HepG2 (cell line): ENCODE measurements around the gene RMI2. TPM values are rescaled to one million over a fixed set of nuclear protein-coding genes. Genes with fewer than 3 reads are reported as not detected.

Experiments used
- CBX2 ChIP-seq, 2 experiments: fragments of 200-600 bp in 1 of 2; sonication (generic); formaldehyde crosslinking in 1 of 2; IDR thresholded peaks; 2 replicates each; pipeline versions ENCODE4 v1.7.0 to v1.8.1; 2018 to 2022; ENCODE audit warnings: low read depth in 2 of 2, low read length in 1 of 2, mild to moderate bottlenecking in 1 of 2, missing genetic modification reagents in 1 of 2
- CENPT ChIP-seq: sonication (generic); formaldehyde crosslinking; IDR thresholded peaks from 2 replicates; pipeline ENCODE4 v1.8.0; 2022; ENCODE audit warnings: low read depth, mild to moderate bottlenecking, moderate library complexity, missing genetic modification reagents
- DDIT3 ChIP-seq: sonication (generic); formaldehyde crosslinking; IDR thresholded peaks from 2 replicates; pipeline ENCODE4 v1.4.0; 2020; ENCODE audit warnings: mild to moderate bottlenecking, missing genetic modification reagents
- DNMT1 ChIP-seq: sonication (generic); formaldehyde crosslinking; IDR thresholded peaks from 2 replicates; pipeline ENCODE4 v1.5.1; 2020; ENCODE audit warnings: mild to moderate bottlenecking, missing genetic modification reagents
- FOSL1 ChIP-seq: sonication (generic); formaldehyde crosslinking; IDR thresholded peaks from 2 replicates; pipeline ENCODE4 v1.9.0; 2021; ENCODE audit warnings: missing genetic modification reagents, borderline replicate concordance
- ISX ChIP-seq: sonication (generic); formaldehyde crosslinking; conservative IDR thresholded peaks from 2 replicates; pipeline ENCODE4 v1.5.0; 2020; ENCODE audit warnings: missing genetic modification reagents
- KDM3A ChIP-seq: IDR thresholded peaks from 2 replicates; pipeline ENCODE4 v1.6.1; 2018; ENCODE audit warnings: low read depth, missing compliant biosample characterization
- RXRA ChIP-seq: sonication (generic); formaldehyde crosslinking; IDR thresholded peaks from 2 replicates; pipeline ENCODE4 v1.5.1; 2020; ENCODE audit warnings: missing genetic modification reagents
- SAP130 ChIP-seq: IDR thresholded peaks from 2 replicates; pipeline ENCODE4 v1.6.1; 2016; ENCODE audit warnings: low read depth
- SOX13 ChIP-seq, 3 experiments: fragments of 450-650 bp in 1 of 3; sonication (generic) in 1 of 3; formaldehyde crosslinking in 1 of 3; IDR thresholded peaks in 2 of 3; conservative IDR thresholded peaks in 1 of 3; 2 replicates each; pipeline versions ENCODE4 v1.5.0 to v1.6.1; 2016 to 2020; ENCODE audit warnings: antibody characterized with exemption in 1 of 3, mild to moderate bottlenecking in 1 of 3, missing compliant biosample characterization in 1 of 3, missing genetic modification reagents in 1 of 3, moderate library complexity in 1 of 3
- TBX3 ChIP-seq: fragments of 450-650 bp; IDR thresholded peaks from 2 replicates; pipeline ENCODE4 v1.6.1; 2017; ENCODE audit warnings: antibody characterized with exemption, mild to moderate bottlenecking, inconsistent platforms, borderline replicate concordance
- ZMYM2 ChIP-seq: sonication (generic); formaldehyde crosslinking; IDR thresholded peaks from 2 replicates; pipeline ENCODE4 v1.8.0; 2022; ENCODE audit warnings: mild to moderate bottlenecking, missing genetic modification reagents
- ZNF256 ChIP-seq: sonication (generic); formaldehyde crosslinking; conservative IDR thresholded peaks from 2 replicates; pipeline ENCODE4 v1.4.0; 2020; ENCODE audit warnings: missing genetic modification reagents
- ZNF354B ChIP-seq: sonication (generic); formaldehyde crosslinking; IDR thresholded peaks from 2 replicates; pipeline ENCODE4 v1.8.0; 2022; ENCODE audit warnings: mild to moderate bottlenecking, missing genetic modification reagents
- ZNF644 ChIP-seq: IDR thresholded peaks from 2 replicates; pipeline ENCODE4 v1.6.1; 2016; ENCODE audit warnings: low read depth
- ZNF766 ChIP-seq: sonication (generic); formaldehyde crosslinking; IDR thresholded peaks from 2 replicates; pipeline ENCODE4 v1.5.0; 2020; ENCODE audit warnings: missing genetic modification reagents, borderline replicate concordance
- ZNF800 ChIP-seq: sonication (generic); formaldehyde crosslinking; IDR thresholded peaks from 2 replicates; pipeline ENCODE4 v1.4.0; 2020; ENCODE audit warnings: missing genetic modification reagents
- polyA plus RNA-seq, 8 experiments: library from polyadenylated mRNA; depleted of rRNA in 3 of 8; stranded (reverse) in 7 of 8; unstranded in 1 of 8; fragments of >200 nt; fragmentation: Illumina TruSeq in 4 of 8; extraction: Trizol in 4 of 8; gene quantifications; 2 replicates each; pipeline versions ENCODE4 v1.2.1 to v1.2.3, GENCODE V29; 2011 to 2016; ENCODE audit warnings: low read depth in 4 of 8, missing spikeins in 1 of 8, mixed read lengths in 1 of 8; ENCODE audit not compliant: insufficient read depth in 1 of 8
- total RNA-seq, 5 experiments: library from RNA; depleted of rRNA; stranded (reverse); fragments of >200 nt; fragmentation: Illumina TruSeq; extraction: Trizol; gene quantifications; 2 replicates each; pipeline ENCODE4 v1.2.3, GENCODE V29; 2016; ENCODE audit warnings: low read depth in 1 of 5
- TF ChIP-seq, protein P1 (sequence below): sonication (generic); formaldehyde crosslinking; IDR thresholded peaks from 2 replicates; pipeline ENCODE4 v1.4.0; 2020; ENCODE audit warnings: missing genetic modification reagents
- TF ChIP-seq, protein P2 (sequence below): sonication (generic); formaldehyde crosslinking; IDR thresholded peaks from 2 replicates; pipeline ENCODE4 v1.9.0; 2022; ENCODE audit warnings: missing genetic modification reagents, mild to moderate bottlenecking, borderline replicate concordance
- TF ChIP-seq, protein P3 (sequence below): sonication (generic); formaldehyde crosslinking; IDR thresholded peaks from 2 replicates; pipeline ENCODE4 v1.5.0; 2020; ENCODE audit warnings: missing genetic modification reagents

RMI2 gene
- total and polyA plus RNA-seq, 2 of the 13 experiments (the other 11 are each of a cell fraction or from before 2014, with no cell fraction given) = 24.5 to 55.7 TPM

DNA sequence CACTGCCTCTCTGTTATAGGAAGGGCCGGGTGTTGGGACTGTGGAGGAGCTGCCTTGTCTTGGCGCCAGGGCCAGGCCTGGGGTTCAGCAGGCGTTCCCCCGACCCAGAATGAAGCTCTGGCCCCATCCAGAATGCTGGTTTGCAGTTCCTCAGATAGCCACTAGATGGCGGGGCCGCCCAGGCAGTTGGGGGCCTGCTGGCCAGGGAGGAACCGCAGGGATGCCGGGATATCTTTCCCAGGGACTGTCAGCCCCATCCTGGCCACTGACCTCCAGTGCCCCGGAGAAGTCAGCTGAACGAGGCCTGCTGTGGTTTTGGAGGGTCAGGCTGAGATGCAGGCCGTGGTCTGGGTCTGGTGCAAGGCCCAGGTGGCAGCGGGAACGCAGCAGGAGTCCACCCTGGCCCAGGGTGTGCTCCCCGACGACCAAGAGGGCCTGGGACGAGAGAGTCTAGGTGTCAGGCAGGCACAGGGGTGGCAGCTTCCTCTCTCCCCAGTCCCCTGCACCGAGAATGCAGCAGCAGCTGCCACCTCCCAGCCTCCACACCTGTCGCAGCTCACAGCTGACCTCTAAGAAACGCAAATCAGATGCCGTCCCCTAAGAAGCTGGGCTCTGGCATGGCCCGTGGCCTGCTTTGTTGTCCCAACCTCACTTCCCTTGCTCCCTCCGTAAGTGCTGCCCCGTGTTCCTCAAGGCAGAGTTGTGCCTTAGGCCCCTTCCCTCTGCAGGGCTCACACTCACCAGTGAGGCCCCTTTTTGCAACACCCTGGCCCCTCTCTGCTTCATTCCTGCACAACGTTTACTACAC, 51.2 kb downstream of the RMI2 start (continued):
- peak; percentile 90 for TF ChIP-seq ZNF800 (CRISPR knock-in tag)
- TF ChIP-seq, protein P1, sequence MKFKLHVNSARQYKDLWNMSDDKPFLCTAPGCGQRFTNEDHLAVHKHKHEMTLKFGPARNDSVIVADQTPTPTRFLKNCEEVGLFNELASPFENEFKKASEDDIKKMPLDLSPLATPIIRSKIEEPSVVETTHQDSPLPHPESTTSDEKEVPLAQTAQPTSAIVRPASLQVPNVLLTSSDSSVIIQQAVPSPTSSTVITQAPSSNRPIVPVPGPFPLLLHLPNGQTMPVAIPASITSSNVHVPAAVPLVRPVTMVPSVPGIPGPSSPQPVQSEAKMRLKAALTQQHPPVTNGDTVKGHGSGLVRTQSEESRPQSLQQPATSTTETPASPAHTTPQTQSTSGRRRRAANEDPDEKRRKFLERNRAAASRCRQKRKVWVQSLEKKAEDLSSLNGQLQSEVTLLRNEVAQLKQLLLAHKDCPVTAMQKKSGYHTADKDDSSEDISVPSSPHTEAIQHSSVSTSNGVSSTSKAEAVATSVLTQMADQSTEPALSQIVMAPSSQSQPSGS = peak; percentile 70; the same call in 1 of the 2 replicates
- peak; percentile 96; the same call in 1 of the 2 replicates for TF ChIP-seq KDM3A (CRISPR knock-in tag)
- TF ChIP-seq DNMT1 (CRISPR knock-in tag) = peak; percentile 97
- TF ChIP-seq ISX (CRISPR knock-in tag) = no peak
- TF ChIP-seq RXRA (CRISPR knock-in tag) = peak; percentile 95
- no peak for TF ChIP-seq CBX2 (IDR thresholded peaks at IDR 0.05; ENCODE audit: low read depth, low read length)
- peak; percentile 89; the same call in 1 of the 2 replicates for TF ChIP-seq CBX2 (CRISPR knock-in tag; IDR thresholded peaks at IDR 0.05; ENCODE audit: low read depth)
- TF ChIP-seq, protein P2, sequence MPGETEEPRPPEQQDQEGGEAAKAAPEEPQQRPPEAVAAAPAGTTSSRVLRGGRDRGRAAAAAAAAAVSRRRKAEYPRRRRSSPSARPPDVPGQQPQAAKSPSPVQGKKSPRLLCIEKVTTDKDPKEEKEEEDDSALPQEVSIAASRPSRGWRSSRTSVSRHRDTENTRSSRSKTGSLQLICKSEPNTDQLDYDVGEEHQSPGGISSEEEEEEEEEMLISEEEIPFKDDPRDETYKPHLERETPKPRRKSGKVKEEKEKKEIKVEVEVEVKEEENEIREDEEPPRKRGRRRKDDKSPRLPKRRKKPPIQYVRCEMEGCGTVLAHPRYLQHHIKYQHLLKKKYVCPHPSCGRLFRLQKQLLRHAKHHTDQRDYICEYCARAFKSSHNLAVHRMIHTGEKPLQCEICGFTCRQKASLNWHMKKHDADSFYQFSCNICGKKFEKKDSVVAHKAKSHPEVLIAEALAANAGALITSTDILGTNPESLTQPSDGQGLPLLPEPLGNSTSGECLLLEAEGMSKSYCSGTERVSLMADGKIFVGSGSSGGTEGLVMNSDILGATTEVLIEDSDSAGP = peak; percentile 92
- TF ChIP-seq SAP130 (CRISPR knock-in tag) = peak; percentile 77
- no peak for TF ChIP-seq SOX13 (IDR thresholded peaks at IDR 0.05)
- TF ChIP-seq SOX13 (CRISPR knock-in tag; conservative IDR thresholded peaks at IDR 0.05 in 1 of 2, IDR thresholded peaks at IDR 0.05 in 1 of 2) = no peak
- no peak for TF ChIP-seq DDIT3 (CRISPR knock-in tag)
- TF ChIP-seq ZNF354B (CRISPR knock-in tag) = no peak
- TF ChIP-seq, protein P3, sequence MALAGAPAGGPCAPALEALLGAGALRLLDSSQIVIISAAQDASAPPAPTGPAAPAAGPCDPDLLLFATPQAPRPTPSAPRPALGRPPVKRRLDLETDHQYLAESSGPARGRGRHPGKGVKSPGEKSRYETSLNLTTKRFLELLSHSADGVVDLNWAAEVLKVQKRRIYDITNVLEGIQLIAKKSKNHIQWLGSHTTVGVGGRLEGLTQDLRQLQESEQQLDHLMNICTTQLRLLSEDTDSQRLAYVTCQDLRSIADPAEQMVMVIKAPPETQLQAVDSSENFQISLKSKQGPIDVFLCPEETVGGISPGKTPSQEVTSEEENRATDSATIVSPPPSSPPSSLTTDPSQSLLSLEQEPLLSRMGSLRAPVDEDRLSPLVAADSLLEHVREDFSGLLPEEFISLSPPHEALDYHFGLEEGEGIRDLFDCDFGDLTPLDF (CRISPR knock-in tag) = peak; percentile 31; the same call in 1 of the 2 replicates
- TF ChIP-seq ZNF644 = no peak; the same call in 1 of the 2 replicates
- no peak for TF ChIP-seq TBX3
- TF ChIP-seq CENPT (CRISPR knock-in tag) = 0 out of 2 replicates have a peak, but pooled peaks have one; percentile 28
- peak; percentile 65 for TF ChIP-seq ZNF256 (CRISPR knock-in tag)
- no peak for TF ChIP-seq FOSL1 (CRISPR knock-in tag)
- TF ChIP-seq ZNF766 (CRISPR knock-in tag) = peak; percentile 60; the same call in 1 of the 2 replicates
- no peak for TF ChIP-seq ZMYM2 (CRISPR knock-in tag)
